HG03097 (cell line): Measurements from ENCODE around the gene ETS2.
"Not testable (repeated sequence)": the region's sequence is repeated elsewhere in the genome, so short reads cannot be mapped to it uniquely, and the experiment has no call there.

ENCODE experiments used
- ATAC-seq: cut with Tn5 transposase; IDR thresholded peaks from one replicate; pipeline ENCODE4 v1.9.1; 2021; ENCODE audit not compliant: unreplicated experiment, low FRiP score

ETS2 gene

GRCh38 chr21:38815060-38815405, 9.3 kb downstream of the ETS2 start:
- no peak for ATAC-seq

- no peak for ATAC-seq
Measured at GRCh38 chr21:38816400-38816977, 10.8 kb downstream of the ETS2 start.

- no peak for ATAC-seq
Measured at GRCh38 chr21:38817371-38818324, 11.9 kb downstream of the ETS2 start.

GRCh38 chr21:38818325-38818723, 12.6 kb downstream of the ETS2 start:
- ATAC-seq, result no peak

GRCh38 chr21:38819051-38819718, 13.5 kb downstream of the ETS2 start:
- no peak for ATAC-seq

GRCh38 chr21:38819719-38820159, 14.0 kb downstream of the ETS2 start:
- no peak for ATAC-seq

GRCh38 chr21:38820471-38821239, 14.9 kb downstream of the ETS2 start:
- no peak for ATAC-seq

- ATAC-seq, result no peak
Measured at GRCh38 chr21:38821248-38821647, 15.5 kb downstream of the ETS2 start.

GRCh38 chr21:38821959-38822682, 16.4 kb downstream of the ETS2 start:
- ATAC-seq, result no peak

GRCh38 chr21:38822778-38823238, 17.1 kb downstream of the ETS2 start:
- ATAC-seq, result no peak

GRCh38 chr21:38823737-38824123, 18.0 kb downstream of the ETS2 start:
- no peak for ATAC-seq

GRCh38 chr21:38824124-38824822, 18.5 kb downstream of the ETS2 start:
- ATAC-seq, result no peak

GRCh38 chr21:38825269-38825668, 19.5 kb downstream of the ETS2 start:
- no peak for ATAC-seq

- no peak for ATAC-seq
Measured at GRCh38 chr21:38825921-38826320, 20.2 kb downstream of the ETS2 start.

- ATAC-seq, result not testable (repeated sequence)
Measured at GRCh38 chr21:38828111-38828510, 22.4 kb downstream of the ETS2 start.

- ATAC-seq, result peak; percentile 66
Measured at GRCh38 chr21:38830671-38831525, 25.2 kb downstream of the ETS2 start.

- ATAC-seq, result peak; percentile 79
Measured at GRCh38 chr21:38831526-38832467, 26.1 kb downstream of the ETS2 start.
